CD4-positive, alpha-beta T cell (primary cell): ENCODE results near the gene KCNA1. TPM values are rescaled to one million over a fixed set of nuclear protein-coding genes. Genes with fewer than 3 reads are reported as not detected.
A peak's percentile ranks its signal among the peaks of the same experiment; 100 is the strongest.

ENCODE experiments used
- ATAC-seq: fragments of 200-7000 bp; cut with Tn5 transposase; one replicate; pipeline ENCODE4 v1.10.0; 2022; ENCODE audit warnings: mild to moderate bottlenecking; ENCODE audit not compliant: poor library complexity
- CTCF ChIA-PET: fragments of 350-600 bp; sonication (Branson Sonifier 250); formaldehyde crosslinking; loops from one replicate; lab custom pipeline; 2021; ENCODE audit warnings: antibody characterized with exemption, inconsistent platforms; lab: Charles Lee
- POLR2A ChIA-PET: fragments of 350-600 bp; sonication (Branson Sonifier 250); formaldehyde crosslinking; loops from one replicate; lab custom pipeline; 2021; ENCODE audit warnings: antibody characterized with exemption, inconsistent platforms; lab: Charles Lee
- DNase-seq, 14 experiments: peaks; one replicate each; pipeline ENCODE4 v3.0.0-alpha.2; 2013 to 2020; ENCODE audit warnings: mixed read lengths in 2 of 14
- H3K27ac ChIP-seq, 2 donors: one replicate each; pipeline versions ENCODE4 v1.5.1 to v1.7.0; 2013; ENCODE audit warnings: low read length in 2 of 2, low read depth in 1 of 2, mild to moderate bottlenecking in 1 of 2
- H3K27me3 ChIP-seq, 2 experiments: 1 replicate in 1 of 2; 2 replicates in 1 of 2; pipeline versions ENCODE4 v1.6.1 to v1.7.0; 2013; ENCODE audit warnings: low read length in 2 of 2, control low read depth in 1 of 2, mild to moderate bottlenecking in 1 of 2, moderate library complexity in 1 of 2; ENCODE audit not compliant: insufficient read depth in 2 of 2, control insufficient read depth in 1 of 2
- H3K36me3 ChIP-seq: one replicate; pipeline ENCODE4 v1.6.1; 2013; ENCODE audit warnings: low read length, control low read depth; ENCODE audit not compliant: insufficient read depth
- H3K4me1 ChIP-seq: one replicate; pipeline ENCODE4 v1.6.1; 2013; ENCODE audit warnings: low read length, control low read depth; ENCODE audit not compliant: insufficient read depth
- H3K4me3 ChIP-seq: one replicate; pipeline ENCODE4 v1.5.1; 2013; ENCODE audit warnings: mild to moderate bottlenecking, low read length, moderate library complexity
- H3K9me3 ChIP-seq, 2 experiments: 1 replicate in 1 of 2; 2 replicates in 1 of 2; pipeline versions ENCODE4 v1.6.1 to v1.7.0; 2013; ENCODE audit warnings: low read length in 2 of 2, mild to moderate bottlenecking in 2 of 2, control low read depth in 1 of 2, moderate library complexity in 1 of 2; ENCODE audit not compliant: control insufficient read depth in 1 of 2, insufficient read depth in 1 of 2
- H3K27ac Mint-ChIP-seq: one replicate; pipeline ENCODE4 v1.8.0; 2020; ENCODE audit warnings: mixed read lengths
- H3K27me3 Mint-ChIP-seq: one replicate; pipeline ENCODE4 v1.8.0; 2021; ENCODE audit warnings: mixed read lengths
- H3K36me3 Mint-ChIP-seq: one replicate; pipeline ENCODE4 v1.8.0; 2021; ENCODE audit warnings: low read depth, mixed read lengths
- H3K4me1 Mint-ChIP-seq: one replicate; pipeline ENCODE4 v1.8.0; 2021; ENCODE audit warnings: low read depth, mixed read lengths
- H3K4me3 Mint-ChIP-seq: one replicate; pipeline ENCODE4 v1.8.0; 2020; ENCODE audit warnings: mild to moderate bottlenecking, mixed read lengths
- H3K9me3 Mint-ChIP-seq: one replicate; pipeline ENCODE4 v1.8.0; 2020; ENCODE audit warnings: mixed read lengths
- CTCF ChIP-seq: fragments of 200-600 bp; IDR thresholded peaks from one replicate; pipeline ENCODE4 v1.8.0; 2022; ENCODE audit warnings: antibody characterized with exemption, mild to moderate bottlenecking
- intact Hi-C, 2 experiments: fragments of 100-400 bp; cut with DNase I in 1 of 2; cut with micrococcal nuclease in 1 of 2; formaldehyde crosslinking; loops; one replicate each; pipeline versions ENCODE4 v1.15.1 to v1.9.0; 2023 to 2025; cut with DNase I, micrococcal nuclease
- polyA plus RNA-seq, 2 donors: library from polyadenylated mRNA; unstranded; fragments of 120-200 nt; gene quantifications; one replicate each; pipeline ENCODE4 v1.2.1, GENCODE V29; 2013
- total RNA-seq, 174 experiments: library from RNA in 2 of 174; stranded (reverse) in 2 of 174; gene quantifications; one replicate each; pipeline ENCODE4 v1.2.3 and lab custom pipeline; 2021 to 2026

Gene KCNA1
- total RNA-seq: not detected
- not detected for polyA plus RNA-seq (2013, experiment 1 of 2)
- polyA plus RNA-seq (2013, experiment 2 of 2): 0.01 TPM
- 0 to 1.6 (median 0) reads per million in 172 experiments for total RNA-seq (lab: John Stamatoyannopoulos, UW)

GRCh38 chr12:4909734-4910501 lies at the start of gene KCNA1:
Gene KCNA1 (plus strand): TSS chr12:4909905. CDS start chr12:4911379, 1,474 bp downstream.
- H3K27me3 ChIP-seq: peaks cover 68 to 84% of the 10 kb centered on the region in 2 experiments
- no peak within 1 kb of the TSS for H3K27ac ChIP-seq
- Mint-ChIP-seq H3K36me3 (no peaks in the 10 kb centered on the region), H3K9me3 (no peaks in the 10 kb centered on the region), H3K27me3 (peaks cover 49% of the 10 kb centered on the region), H3K4me1 (peaks cover 10% of the 10 kb centered on the region), H3K4me3 (peak within 1 kb of the TSS; percentile 89), H3K27ac (no peak within 1 kb of the TSS)
- no peak for ATAC-seq
- intact Hi-C loops: no loop called here
- POLR2A ChIA-PET: no interaction called here
- H3K4me3 ChIP-seq: peak within 1 kb of the TSS; percentile 46
- no peak for TF ChIP-seq CTCF
- peaks cover 29% of the 10 kb centered on the region for H3K4me1 ChIP-seq
- H3K36me3 ChIP-seq: no peaks in the 10 kb centered on the region
- H3K9me3 ChIP-seq: peaks cover 0 to 29% of the 10 kb centered on the region in 2 experiments
- CTCF ChIA-PET: no interaction called here
- DNase-seq: no peak

- Mint-ChIP-seq H3K4me1 (peaks cover 11% of the 10 kb centered on the region), H3K27me3 (peaks cover 42% of the 10 kb centered on the region), H3K4me3 (no peak overlapping the region), H3K27ac (no peak overlapping the region), H3K36me3 (no peaks in the 10 kb centered on the region), H3K9me3 (no peaks in the 10 kb centered on the region)
- CTCF ChIA-PET: no interaction called here
- Histone ChIP-seq H3K27me3 (peaks cover 0 to 11% of the 10 kb centered on the region in 2 experiments), H3K4me3 (no peak overlapping the region), H3K27ac (no peak overlapping the region), H3K9me3 (no peaks in the 10 kb centered on the region), H3K4me1 (peaks cover 10% of the 10 kb centered on the region), H3K36me3 (no peaks in the 10 kb centered on the region)
- intact Hi-C loops: loop anchor here in 1 of 2 experiments (10.0 kb wide), 1 partner anchor 1184 kb away; no protein-coding TSS in a partner anchor
- POLR2A ChIA-PET: no interaction called here
- ATAC-seq: no peak
- no peak for TF ChIP-seq CTCF
- no peak for DNase-seq
Observed at GRCh38 chr12:4860741-4861140, 49.0 kb upstream of the KCNA1 start.

GRCh38 chr12:4862809-4863208 lies 46.9 kb upstream of the KCNA1 start:
- H3K4me3 Mint-ChIP-seq: no peak overlapping the region
- H3K4me3 ChIP-seq: no peak overlapping the region

More at GRCh38 chr12:4862809-4863208, 46.9 kb upstream of the KCNA1 start:
- H3K27ac ChIP-seq: no peak overlapping the region
- no peaks in the 10 kb centered on the region for H3K36me3 ChIP-seq
- CTCF ChIA-PET: no interaction called here
- no peaks in the 10 kb centered on the region for H3K9me3 ChIP-seq
- peaks cover 5% of the 10 kb centered on the region for H3K4me1 ChIP-seq
- POLR2A ChIA-PET: no interaction called here
- Mint-ChIP-seq H3K36me3 (no peaks in the 10 kb centered on the region), H3K4me1 (peaks cover 4% of the 10 kb centered on the region), H3K27ac (no peak overlapping the region), H3K27me3 (peaks cover 54% of the 10 kb centered on the region), H3K9me3 (no peaks in the 10 kb centered on the region)
- ATAC-seq (no peak), DNase-seq (no peak)
- intact Hi-C loops: loop anchor here in 1 of 2 experiments (10.0 kb wide), 1 partner anchor 1182 kb away; no protein-coding TSS in a partner anchor
- H3K27me3 ChIP-seq: peaks cover 11 to 15% of the 10 kb centered on the region in 2 experiments
- no peak for TF ChIP-seq CTCF
